Stimulated activated memory B cell treated with anti-CD40 and anti-IgM and Interleukin-4, amounts not matched to agents 10 μg/mL and 1 μg/mL and 100 μg/mL, for 72 hours (primary cell): ENCODE measurements around the gene RASA3.
"Not testable (repeated sequence)": the region's sequence is repeated elsewhere in the genome, so short reads cannot be mapped to it uniquely, and the experiment has no call there.

Experiments used
- ATAC-seq: fragments of 150-1000 bp; cut with Tn5 transposase; 2 replicates; pipeline ENCODE4 v1.10.0; 2021
- H3K27ac Mint-ChIP-seq: one replicate; pipeline ENCODE4 v1.8.0; 2022; ENCODE audit warnings: mild to moderate bottlenecking, mixed read lengths
- H3K27me3 Mint-ChIP-seq: one replicate; pipeline ENCODE4 v1.8.0; 2022; ENCODE audit warnings: mixed read lengths
- H3K36me3 Mint-ChIP-seq: one replicate; pipeline ENCODE4 v1.8.0; 2022; ENCODE audit warnings: mixed read lengths
- H3K4me1 Mint-ChIP-seq: one replicate; pipeline ENCODE4 v1.8.0; 2022; ENCODE audit warnings: mixed read lengths
- H3K4me3 Mint-ChIP-seq: one replicate; pipeline ENCODE4 v1.8.0; 2022; ENCODE audit warnings: mild to moderate bottlenecking, moderate library complexity, mixed read lengths
- H3K9me3 Mint-ChIP-seq: one replicate; pipeline ENCODE4 v1.8.0; 2022; ENCODE audit warnings: mixed read lengths

RASA3 gene

DNA sequence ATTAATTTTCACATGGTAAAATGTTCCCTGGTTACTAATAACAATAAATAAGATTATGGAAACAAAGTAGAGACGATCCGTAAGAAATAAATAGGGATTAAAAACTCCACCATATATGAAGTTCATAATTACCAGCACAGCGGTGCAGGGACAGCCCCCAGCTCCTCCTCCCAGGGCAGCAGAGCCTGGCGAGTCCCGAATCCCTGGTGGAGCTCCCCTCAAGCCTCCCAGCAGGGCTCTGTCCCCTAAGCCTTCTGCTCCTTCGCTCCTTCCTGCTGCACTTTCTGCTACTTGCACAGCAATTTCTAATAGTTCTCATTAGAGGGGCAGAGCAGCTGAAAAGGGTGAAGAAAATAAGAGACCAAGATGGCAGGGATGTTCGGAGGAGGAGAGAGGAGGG lies 43.6 kb downstream of the RASA3 start:
- H3K4me1 Mint-ChIP-seq = peaks cover 23% of the 10 kb centered on the region
- H3K9me3 Mint-ChIP-seq = peaks cover 11% of the 10 kb centered on the region
- H3K4me3 Mint-ChIP-seq = no peak overlapping the region
- no peak overlapping the region for H3K27ac Mint-ChIP-seq
- H3K36me3 Mint-ChIP-seq = peaks cover 19% of the 10 kb centered on the region
- no peaks in the 10 kb centered on the region for H3K27me3 Mint-ChIP-seq
- no peak for ATAC-seq

DNA sequence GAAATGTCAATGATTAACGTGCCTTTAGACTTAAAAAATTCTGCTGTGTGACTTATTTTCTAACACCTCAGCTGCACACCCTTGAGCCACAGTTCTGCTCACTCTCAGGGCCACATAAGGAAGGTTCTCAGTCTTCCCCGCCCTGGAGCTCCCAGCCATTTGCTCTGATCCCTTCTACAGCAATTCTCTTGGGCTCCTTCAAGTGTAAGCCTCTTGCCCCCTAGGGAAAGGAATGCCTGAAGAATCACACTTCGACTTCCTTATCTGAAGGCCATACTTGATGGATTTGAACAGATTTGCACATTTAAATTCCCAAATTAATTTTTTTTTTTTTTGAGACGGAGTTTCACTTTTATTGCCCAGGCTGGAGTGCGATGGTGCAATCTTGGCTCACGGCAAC lies 44.2 kb downstream of the RASA3 start:
- peaks cover 17% of the 10 kb centered on the region for H3K4me1 Mint-ChIP-seq
- H3K27me3 Mint-ChIP-seq = no peaks in the 10 kb centered on the region
- no peak overlapping the region for H3K27ac Mint-ChIP-seq
- no peak for ATAC-seq
- peaks cover 5% of the 10 kb centered on the region for H3K9me3 Mint-ChIP-seq
- peaks cover 13% of the 10 kb centered on the region for H3K36me3 Mint-ChIP-seq
- no peak overlapping the region for H3K4me3 Mint-ChIP-seq

DNA sequence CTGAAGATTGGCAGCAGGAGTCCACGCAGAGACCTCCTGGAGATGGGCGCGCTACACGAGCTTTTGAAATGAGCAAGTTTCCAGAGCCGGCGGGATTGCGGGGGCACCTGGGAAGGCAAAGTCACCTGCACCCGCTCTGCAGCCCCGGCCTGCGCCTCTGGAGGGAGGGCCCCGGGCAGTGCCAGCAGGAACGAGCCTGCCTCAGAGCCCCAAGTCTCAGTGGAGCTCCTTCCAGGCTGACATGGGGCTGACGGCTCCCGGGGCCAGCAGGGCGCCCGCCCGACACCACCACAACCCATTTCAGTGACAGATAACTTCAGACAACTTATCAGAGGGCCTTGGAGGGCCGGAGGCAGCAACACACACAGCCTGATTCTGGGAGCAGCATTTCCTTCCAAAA lies 45.0 kb downstream of the RASA3 start:
- peaks cover 5% of the 10 kb centered on the region for H3K9me3 Mint-ChIP-seq
- peaks cover 17% of the 10 kb centered on the region for H3K4me1 Mint-ChIP-seq
- no peaks in the 10 kb centered on the region for H3K27me3 Mint-ChIP-seq
- no peak overlapping the region for H3K27ac Mint-ChIP-seq
- ATAC-seq = no peak
- H3K36me3 Mint-ChIP-seq = peaks cover 10% of the 10 kb centered on the region
- H3K4me3 Mint-ChIP-seq = no peak overlapping the region

DNA sequence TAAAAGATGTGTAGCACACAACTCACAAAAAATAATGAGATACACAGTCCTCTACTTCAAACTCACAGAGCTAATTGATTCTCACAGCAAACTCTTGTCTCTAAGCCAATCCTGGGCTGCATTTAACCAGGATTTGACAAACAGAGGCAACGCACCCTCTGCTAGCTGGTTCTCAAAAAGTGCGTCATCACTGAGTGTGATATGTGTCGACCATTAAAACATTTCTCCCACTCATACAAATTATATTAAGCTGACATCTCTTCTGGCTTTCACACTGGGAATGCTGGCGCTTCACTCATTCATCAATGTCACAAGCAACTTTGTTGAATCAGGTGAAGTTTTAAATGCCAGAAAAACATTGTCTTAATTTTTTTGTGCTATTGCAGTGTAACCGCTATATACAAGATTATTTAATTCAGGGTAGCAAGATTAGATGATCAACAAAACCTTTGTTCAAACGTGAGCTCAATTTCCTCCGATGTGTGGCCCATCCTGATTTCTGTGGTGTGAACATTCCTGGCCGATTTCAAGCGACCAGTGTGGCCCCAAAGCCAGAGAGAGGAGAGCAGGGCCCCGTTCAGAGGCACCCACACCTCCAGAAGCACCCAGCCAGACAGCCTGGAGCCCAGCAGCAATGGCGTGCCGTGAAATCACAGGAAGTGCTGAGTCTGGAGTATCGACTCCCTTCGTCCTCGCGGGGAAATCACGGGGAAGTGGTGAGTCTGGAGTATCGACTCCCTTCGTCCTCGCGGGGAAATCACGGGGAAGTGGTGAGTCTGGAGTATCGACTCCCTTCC lies 49.4 kb downstream of the RASA3 start:
- H3K4me1 Mint-ChIP-seq = peaks cover 35% of the 10 kb centered on the region
- ATAC-seq = no peak
- no peaks in the 10 kb centered on the region for H3K9me3 Mint-ChIP-seq
- H3K27me3 Mint-ChIP-seq = no peaks in the 10 kb centered on the region
- no peaks in the 10 kb centered on the region for H3K36me3 Mint-ChIP-seq
- H3K27ac Mint-ChIP-seq = no peak overlapping the region
- H3K4me3 Mint-ChIP-seq = no peak overlapping the region

DNA sequence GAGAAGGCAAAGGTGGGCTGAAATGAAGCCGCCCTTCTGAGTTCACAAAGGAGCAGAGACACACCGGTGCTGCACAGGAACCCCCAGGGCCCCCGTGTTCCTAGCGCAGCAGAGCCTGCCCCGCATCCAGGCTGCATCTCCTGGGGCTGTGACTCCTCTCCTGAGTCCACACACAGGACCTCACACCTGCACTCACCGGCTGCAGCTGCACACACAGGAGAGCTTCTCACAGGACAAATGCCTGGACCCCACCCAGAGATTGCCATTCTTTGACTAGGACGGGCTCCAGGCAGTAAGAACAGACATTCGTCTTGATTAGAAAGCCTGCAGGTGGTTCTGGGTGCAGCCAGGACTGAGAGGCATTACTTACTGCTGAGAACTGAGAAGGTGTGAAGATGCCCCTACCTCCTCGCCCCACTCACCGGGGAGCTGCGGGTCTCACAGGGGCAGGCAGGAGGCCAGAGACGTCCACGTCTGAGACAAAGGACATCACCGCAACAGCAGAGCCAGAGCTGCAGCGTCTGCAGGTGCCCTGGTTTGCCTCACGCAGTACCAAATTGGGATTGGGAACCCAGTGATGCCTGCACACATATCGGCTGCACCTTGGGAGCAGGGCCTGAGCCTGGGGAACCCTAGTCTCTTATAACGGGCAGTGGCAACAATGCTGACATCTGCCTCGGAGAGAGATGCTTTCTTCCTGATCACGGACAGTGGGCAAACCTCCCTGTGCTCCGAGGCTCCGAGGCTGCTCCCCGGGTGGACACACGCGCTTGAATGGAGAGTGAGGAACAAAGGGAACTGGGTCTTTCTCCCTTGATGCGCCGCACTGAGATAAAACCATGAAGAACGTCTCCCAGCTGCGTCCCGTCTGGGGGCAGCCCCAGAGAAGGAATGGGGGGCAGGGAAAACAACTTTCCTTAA lies 50.4 kb downstream of the RASA3 start:
- Mint-ChIP-seq H3K4me3 (no peak overlapping the region), H3K27me3 (no peaks in the 10 kb centered on the region), H3K4me1 (peaks cover 45% of the 10 kb centered on the region), H3K36me3 (peaks cover under 1% of the 10 kb centered on the region), H3K9me3 (no peaks in the 10 kb centered on the region), H3K27ac (peak overlapping the region; percentile 41)
- no peak for ATAC-seq

DNA sequence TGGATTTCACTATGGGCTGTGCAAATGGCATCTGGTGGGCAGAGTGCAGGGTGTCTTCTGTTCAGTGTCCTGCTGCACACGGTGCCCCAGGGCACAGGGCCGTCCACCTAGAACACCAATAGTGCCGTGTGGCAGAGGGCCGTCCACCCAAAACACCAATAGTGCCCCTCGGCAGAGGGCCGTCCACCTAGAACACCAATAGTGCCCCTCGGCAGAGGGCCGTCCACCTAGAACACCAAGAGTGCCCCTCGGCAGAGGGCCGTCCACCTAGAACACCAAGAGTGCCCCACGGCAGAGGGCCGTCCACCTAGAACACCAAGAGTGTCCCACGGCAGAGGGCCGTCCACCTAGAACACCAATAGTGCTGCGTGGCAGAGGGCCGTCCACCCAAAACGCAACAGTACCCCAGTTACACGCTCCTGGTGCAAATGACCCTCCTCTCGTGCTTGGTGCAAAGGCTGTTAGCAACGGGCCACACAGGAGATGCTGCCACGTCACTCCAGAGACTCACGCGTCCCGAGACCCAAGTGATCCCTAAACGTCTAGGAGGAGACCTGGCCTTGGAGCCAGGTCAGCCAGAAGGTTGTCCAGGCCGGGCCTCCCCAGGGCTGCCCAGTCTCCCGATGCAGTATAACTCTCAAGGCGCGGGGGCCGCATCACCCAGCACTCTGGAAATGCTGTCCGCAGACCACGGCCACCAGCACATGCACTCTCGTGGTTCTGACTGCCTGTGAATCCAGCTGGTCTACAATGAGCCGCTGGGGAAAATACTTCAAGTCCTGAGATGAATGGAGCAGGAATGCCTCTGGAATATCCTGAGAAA lies 51.5 kb downstream of the RASA3 start:
- Mint-ChIP-seq H3K4me3 (no peak overlapping the region), H3K27me3 (no peaks in the 10 kb centered on the region), H3K4me1 (peaks cover 51% of the 10 kb centered on the region), H3K36me3 (peaks cover 6% of the 10 kb centered on the region), H3K9me3 (no peaks in the 10 kb centered on the region), H3K27ac (peak overlapping the region; percentile 41)
- ATAC-seq = no peak

DNA sequence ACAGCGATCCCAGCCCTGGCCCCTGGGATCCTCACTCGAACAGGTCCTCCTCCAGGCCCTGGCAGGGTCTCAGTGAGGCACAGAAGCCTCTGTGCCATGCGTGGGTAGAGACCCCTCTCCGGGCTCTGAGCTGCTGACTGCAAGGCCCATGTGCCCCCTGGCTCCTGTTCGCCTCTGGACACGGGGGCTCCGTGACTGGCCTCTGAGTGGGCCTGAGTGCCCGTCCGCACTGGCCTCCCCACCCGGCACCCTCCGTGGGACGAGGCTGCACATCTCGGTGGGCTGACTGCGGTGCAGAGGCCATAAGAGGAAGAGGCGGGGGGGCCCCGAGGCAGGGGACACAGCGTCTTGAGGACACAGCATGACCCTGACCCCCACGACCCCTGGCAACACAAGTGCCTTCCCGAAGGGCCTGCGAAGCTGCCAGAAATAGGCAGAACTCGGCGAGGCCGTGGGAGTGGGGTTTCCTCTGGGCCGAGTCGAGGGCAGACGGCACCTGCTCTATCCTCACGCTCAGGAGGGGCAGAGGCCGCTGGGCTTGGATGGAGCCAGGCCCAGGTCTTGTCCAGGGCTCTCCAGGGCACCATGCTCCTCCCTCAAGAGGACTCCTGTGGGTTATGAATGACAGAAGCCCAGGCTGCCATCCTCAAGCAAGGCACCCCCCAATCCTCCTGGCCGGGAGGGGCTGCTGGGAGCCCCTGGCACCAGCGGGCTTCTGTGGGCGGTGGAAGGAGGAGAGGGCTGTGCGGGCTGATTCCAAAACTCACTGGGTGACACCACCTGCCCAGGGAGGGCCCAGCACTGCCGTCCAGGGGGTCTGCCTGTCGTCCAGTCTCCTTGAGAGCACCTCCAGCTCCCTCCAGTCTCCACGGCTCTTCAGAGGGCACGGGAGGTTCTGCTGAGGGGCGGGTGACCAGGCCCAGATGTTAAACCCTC lies 52.6 kb downstream of the RASA3 start:
- ATAC-seq = no peak
- Mint-ChIP-seq H3K27me3 (no peaks in the 10 kb centered on the region), H3K36me3 (peaks cover 6% of the 10 kb centered on the region), H3K27ac (no peak overlapping the region), H3K4me3 (no peak overlapping the region), H3K9me3 (no peaks in the 10 kb centered on the region), H3K4me1 (peaks cover 51% of the 10 kb centered on the region)

DNA sequence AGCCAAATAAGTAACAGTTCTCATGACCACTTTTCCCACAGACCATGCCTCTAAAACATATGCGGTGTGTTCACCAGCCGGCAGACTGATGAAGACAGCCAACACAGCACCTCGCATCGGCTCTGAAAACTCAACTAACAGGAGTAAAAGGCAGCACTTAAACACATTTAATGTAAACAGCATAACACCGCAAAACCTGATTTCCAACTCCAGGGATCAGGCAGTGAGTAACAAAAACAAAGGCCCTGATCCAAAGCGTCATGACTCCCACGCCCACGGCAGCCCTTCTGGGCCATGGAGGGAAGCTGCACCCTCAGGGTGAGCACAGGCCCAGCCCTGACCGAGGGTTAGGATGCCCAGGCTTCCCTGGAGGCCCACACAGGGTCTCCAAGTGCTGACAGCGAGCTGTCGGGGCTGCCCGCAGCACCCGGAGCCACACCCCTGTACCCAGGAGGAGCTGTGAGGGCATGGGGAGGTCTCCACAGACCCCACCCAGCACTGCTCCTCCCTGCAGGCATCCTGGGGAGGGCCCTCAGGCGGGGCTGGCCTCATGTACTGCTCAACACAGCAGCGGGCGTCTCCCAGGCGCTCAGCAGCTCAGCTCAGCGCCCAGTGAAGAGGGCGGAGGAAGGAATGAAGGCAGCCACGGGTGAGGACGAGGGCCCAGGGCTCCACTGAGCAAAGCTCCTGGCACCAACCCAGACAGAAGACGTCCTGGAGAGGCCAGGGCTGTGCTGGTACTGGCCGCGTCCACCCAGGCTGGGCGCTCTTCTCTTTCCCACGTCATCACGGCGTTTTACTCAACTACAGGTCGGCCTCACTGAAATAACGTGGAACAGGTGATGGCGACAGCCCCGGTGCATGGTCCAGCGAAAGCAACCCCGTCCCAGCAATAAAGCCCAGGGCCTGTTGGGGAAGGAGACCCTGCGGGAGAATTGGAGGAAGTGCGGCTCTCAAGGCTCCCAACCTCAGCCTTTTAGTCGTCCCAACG lies 53.7 kb downstream of the RASA3 start:
- Mint-ChIP-seq H3K27ac (no peak overlapping the region), H3K9me3 (no peaks in the 10 kb centered on the region), H3K27me3 (no peaks in the 10 kb centered on the region), H3K4me1 (peaks cover 57% of the 10 kb centered on the region), H3K4me3 (no peak overlapping the region), H3K36me3 (peaks cover 13% of the 10 kb centered on the region)
- ATAC-seq = no peak

DNA sequence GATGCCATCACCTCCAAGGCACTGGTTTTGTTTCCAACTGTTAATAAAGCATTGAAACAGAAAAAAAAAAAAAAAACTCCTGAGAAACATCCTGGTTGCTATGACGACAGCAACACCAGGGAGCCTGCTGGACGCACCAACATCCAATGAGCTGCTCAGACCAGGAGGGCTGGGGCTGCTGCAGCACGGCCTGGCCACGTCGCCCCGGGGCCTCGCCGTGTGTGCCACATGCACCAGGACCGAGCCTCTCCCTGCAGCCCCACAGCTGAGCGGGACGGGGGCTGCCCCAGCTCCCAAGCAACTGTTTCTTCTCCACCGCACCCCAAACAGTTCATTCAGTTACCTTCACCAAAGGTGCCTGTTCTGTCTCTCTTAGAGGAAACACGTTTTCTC lies 54.5 kb downstream of the RASA3 start:
- Mint-ChIP-seq H3K27ac (no peak overlapping the region), H3K4me3 (no peak overlapping the region), H3K36me3 (peaks cover 19% of the 10 kb centered on the region), H3K27me3 (no peaks in the 10 kb centered on the region), H3K9me3 (no peaks in the 10 kb centered on the region), H3K4me1 (peaks cover 57% of the 10 kb centered on the region)
- ATAC-seq = no peak

DNA sequence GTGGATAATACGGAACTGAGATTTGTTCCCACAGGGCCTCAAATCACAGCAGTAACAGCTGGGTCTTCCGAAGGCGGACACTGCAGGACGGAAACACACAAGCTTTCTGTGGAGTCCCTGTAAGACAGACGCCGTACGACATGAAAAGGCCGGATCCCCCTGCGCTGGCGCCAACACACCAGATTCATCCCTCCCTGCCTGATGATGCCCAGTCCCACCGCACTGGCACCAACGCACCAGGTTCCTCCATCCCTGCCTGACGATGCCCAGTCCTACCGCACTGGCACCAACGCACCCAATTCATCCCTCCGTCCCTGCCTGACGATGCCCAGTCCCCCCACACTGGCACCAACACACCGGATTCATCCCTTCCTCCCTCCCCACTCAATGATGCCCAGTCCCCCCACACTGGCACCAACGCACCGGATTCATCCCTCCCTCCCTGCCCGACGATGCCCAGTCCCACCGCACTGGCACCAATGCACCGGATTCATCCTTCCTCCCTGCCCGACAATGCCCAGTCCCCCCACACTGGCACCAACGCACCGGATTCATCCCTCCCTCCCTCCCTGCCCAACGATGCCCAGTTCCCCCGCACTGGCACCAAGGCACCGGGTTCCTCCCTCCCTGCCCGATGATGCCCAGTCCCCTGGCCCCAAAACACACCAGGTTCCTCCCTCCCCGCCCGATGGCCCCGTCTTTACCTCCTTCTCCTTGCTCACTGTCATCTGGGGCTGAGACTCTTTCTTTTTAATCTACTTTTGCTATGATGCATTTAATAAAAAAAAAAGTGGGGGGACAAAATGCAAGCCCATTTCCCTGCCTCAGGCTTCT lies 55.1 kb downstream of the RASA3 start:
- Mint-ChIP-seq H3K27me3 (no peaks in the 10 kb centered on the region), H3K4me3 (no peak overlapping the region), H3K4me1 (peaks cover 58% of the 10 kb centered on the region), H3K27ac (peak overlapping the region; percentile 59), H3K36me3 (peaks cover 25% of the 10 kb centered on the region), H3K9me3 (no peaks in the 10 kb centered on the region)
- no peak for ATAC-seq

DNA sequence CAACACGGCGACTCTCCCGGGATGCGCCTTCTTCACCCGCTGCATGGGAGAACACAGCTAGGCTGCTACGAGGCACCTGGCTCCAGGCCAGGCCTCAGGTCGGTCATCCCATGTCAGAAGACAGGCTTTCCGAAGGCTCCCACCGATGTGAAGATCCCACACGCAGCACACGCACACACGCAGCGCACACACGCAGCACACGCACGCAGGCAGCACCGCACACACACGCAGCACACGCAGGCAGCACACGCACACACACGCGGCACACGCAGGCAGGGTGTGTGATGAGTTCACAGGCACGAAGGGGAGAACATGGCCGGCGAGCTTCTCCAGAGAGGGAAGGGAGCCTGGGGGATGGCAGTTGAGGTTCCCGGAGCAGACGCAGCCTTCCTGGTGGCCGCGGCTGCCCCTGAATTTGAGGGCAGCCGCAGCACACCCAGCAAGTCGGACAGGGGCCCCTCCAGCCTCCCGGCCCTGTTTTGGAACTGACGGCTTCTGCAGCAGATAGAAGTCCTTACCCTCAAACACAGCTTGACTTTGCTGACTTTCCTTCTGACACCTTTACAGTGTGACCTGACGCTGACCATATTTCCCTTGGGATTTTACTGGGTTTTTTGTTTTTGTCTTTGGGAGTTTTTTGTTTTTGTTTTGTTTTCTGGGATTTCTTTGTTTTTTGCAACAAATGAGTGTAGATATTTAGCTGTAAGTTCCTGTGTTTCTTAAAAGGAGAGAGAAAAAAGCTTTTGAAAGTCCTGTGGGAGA lies 55.9 kb downstream of the RASA3 start:
- H3K4me1 Mint-ChIP-seq = peaks cover 55% of the 10 kb centered on the region
- H3K36me3 Mint-ChIP-seq = peaks cover 33% of the 10 kb centered on the region
- peak overlapping the region; percentile 59 for H3K27ac Mint-ChIP-seq
- no peak for ATAC-seq
- no peak overlapping the region for H3K4me3 Mint-ChIP-seq
- H3K27me3 Mint-ChIP-seq = no peaks in the 10 kb centered on the region
- no peaks in the 10 kb centered on the region for H3K9me3 Mint-ChIP-seq

DNA sequence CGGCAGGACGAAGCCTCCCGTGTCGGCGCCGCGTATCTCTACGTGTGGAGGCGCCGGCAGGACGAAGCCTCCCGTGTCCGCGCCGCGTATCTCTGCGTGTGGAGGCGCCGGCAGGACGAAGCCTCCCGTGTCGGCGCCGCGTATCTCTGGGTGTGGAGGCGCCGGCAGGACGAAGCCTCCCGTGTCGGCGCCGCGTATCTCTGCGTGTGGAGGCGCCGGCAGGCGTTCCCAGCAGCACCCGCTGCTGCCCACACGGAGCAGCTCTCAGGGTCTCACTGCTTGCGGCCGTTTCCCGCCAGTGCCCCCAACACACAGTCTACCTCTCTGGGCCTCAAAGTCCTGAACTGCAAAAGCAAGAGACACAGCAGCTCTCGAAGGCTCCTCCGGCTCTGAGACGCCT lies 56.6 kb downstream of the RASA3 start:
- peaks cover 40% of the 10 kb centered on the region for H3K36me3 Mint-ChIP-seq
- not testable (repeated sequence) for H3K27ac Mint-ChIP-seq, H3K4me3 Mint-ChIP-seq

More for the DNA sequence above, 56.6 kb downstream of the RASA3 start:
- not testable (repeated sequence) for H3K27me3 Mint-ChIP-seq, ATAC-seq, H3K9me3 Mint-ChIP-seq
- peaks cover 48% of the 10 kb centered on the region for H3K4me1 Mint-ChIP-seq
